AG04449 (cell line): Measurements from ENCODE around the gene GALNTL6.

Source experiments
- CTCF ChIA-PET: fragments of 350-600 bp; formaldehyde crosslinking; extraction: SDS; loops from one replicate; lab custom pipeline; 2021; ENCODE audit warnings: antibody characterized with exemption; lab: Yijun Ruan, JAX
- POLR2A ChIA-PET: fragments of 400-600, 350-600 bp; formaldehyde crosslinking; extraction: SDS; loops from one replicate; lab custom pipeline; 2020; ENCODE audit warnings: antibody characterized with exemption, inconsistent platforms; lab: Yijun Ruan, JAX
- DNase-seq: peaks from one replicate; pipeline ENCODE4 v3.0.0-alpha.2; 2010; ENCODE audit warnings: low read depth, low spot score
- H3K4me3 ChIP-seq: 2 replicates; pipeline ENCODE4 v1.5.1; 2011; ENCODE audit warnings: low read depth, mild to moderate bottlenecking, control low read depth, low read length
- CTCF ChIP-seq: IDR thresholded peaks from one replicate; pipeline ENCODE4 v1.5.1; 2011; ENCODE audit warnings: mild to moderate bottlenecking, moderate library complexity, low read length, control low read depth, inconsistent platforms; ENCODE audit not compliant: insufficient read depth; ENCODE audit errors: missing control alignments

The GALNTL6 gene

GRCh38 chr4:172842779-172843178 is 1029.6 kb downstream of the GALNTL6 start:
- POLR2A ChIA-PET = no interaction called here
- CTCF ChIA-PET = interaction anchor here (1.0 to 1.6 kb wide), 2 partner anchors 12 to 13 kb away, joined by 3 read pairs; no protein-coding TSS in a partner anchor
- no peak for TF ChIP-seq CTCF
- no peak overlapping the region for H3K4me3 ChIP-seq
- DNase-seq = no peak

GRCh38 chr4:172843192-172843591 is 1030.0 kb downstream of the GALNTL6 start:
- H3K4me3 ChIP-seq = no peak overlapping the region
- POLR2A ChIA-PET = no interaction called here
- CTCF ChIA-PET = interaction anchor here (1.0 to 1.6 kb wide), 2 partner anchors 12 to 13 kb away, joined by 3 read pairs; no protein-coding TSS in a partner anchor
- no peak for TF ChIP-seq CTCF
- DNase-seq = no peak

- no peak for TF ChIP-seq CTCF
- H3K4me3 ChIP-seq = no peak overlapping the region
- DNase-seq = no peak
- CTCF ChIA-PET = no interaction called here
- POLR2A ChIA-PET = no interaction called here
Observed at GRCh38 chr4:172844556-172844955, 1031.4 kb downstream of the GALNTL6 start.

DNA sequence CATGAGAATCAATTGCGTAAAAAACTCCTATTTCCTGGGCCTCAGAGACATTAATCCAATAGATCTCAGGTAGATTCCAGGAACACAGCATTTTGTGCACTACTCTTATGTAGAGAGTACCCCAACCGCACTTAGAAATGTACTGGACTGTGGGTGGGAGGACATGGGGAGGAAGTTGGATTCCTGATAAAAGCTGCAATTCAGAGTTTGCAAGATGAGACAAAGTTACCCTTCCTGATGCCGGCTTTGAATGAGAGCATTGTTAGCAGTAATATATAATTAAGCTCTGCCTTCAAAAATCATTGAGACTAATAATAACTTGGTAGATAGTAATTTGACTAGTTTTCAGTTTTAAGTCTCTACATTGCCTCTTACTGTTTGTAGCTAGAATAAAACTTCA is 1032.1 kb downstream of the GALNTL6 start:
- CTCF ChIA-PET = no interaction called here
- TF ChIP-seq CTCF = no peak
- no peak for DNase-seq
- H3K4me3 ChIP-seq = no peak overlapping the region
- POLR2A ChIA-PET = no interaction called here

- CTCF ChIA-PET = no interaction called here
- POLR2A ChIA-PET = interaction anchor here (0.7 kb wide), 1 partner anchor 16 kb away, joined by 3 read pairs; no protein-coding TSS in a partner anchor
- peak; percentile 34 for DNase-seq
- no peak for TF ChIP-seq CTCF
- H3K4me3 ChIP-seq = no peak overlapping the region
Observed at GRCh38 chr4:172850838-172851237, 1037.6 kb downstream of the GALNTL6 start.

DNA sequence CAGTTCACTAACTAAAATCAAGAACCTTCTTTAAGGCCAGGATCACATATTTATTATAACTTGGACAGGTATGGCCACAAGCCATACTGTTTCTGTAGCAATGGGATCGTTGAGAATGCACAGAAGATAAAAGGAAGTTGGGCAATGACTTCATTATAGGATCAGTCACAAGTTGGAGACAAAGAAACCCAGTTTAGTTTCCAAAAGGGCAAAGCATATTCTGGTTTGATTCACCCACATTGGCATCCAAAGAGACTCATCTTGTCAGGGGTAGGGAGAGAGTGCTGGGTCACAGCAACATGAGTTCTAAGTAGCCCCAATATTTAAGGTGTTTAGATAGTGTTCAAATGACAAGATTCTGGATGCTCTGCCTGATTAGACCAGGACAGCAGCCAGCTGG is 1038.3 kb downstream of the GALNTL6 start:
- CTCF ChIA-PET = no interaction called here

More for the DNA sequence above, 1038.3 kb downstream of the GALNTL6 start:
- H3K4me3 ChIP-seq = no peak overlapping the region
- POLR2A ChIA-PET = interaction anchor here (0.7 kb wide), 1 partner anchor 17 kb away, joined by 3 read pairs; no protein-coding TSS in a partner anchor
- DNase-seq = no peak
- no peak for TF ChIP-seq CTCF
